Esophagus muscularis mucosa (tissue), 4 donors: Measurements from ENCODE around the gene SNF8.

Experiments
- CTCF ChIP-seq, 3 experiments: fragments of 200-600 bp in 2 of 3; fragments of 450-650 bp in 1 of 3; sonication (generic) in 2 of 3; IDR thresholded peaks; one replicate each; pipeline ENCODE4 v1.5.1; 2017 to 2019; ENCODE audit warnings: antibody characterized with exemption in 3 of 3, mild to moderate bottlenecking in 2 of 3, moderate library complexity in 1 of 3
- EP300 ChIP-seq: sonication (generic); formaldehyde crosslinking; IDR thresholded peaks from one replicate; pipeline ENCODE4 v1.6.1; 2017; ENCODE audit warnings: antibody characterized with exemption
- POLR2A ChIP-seq: fragments of 450-650 bp; IDR thresholded peaks from one replicate; pipeline ENCODE4 v1.6.1; 2017; ENCODE audit warnings: antibody characterized with exemption, moderate library complexity, mild to moderate bottlenecking, low read depth

- no peak for TF ChIP-seq CTCF (IDR thresholded peaks at IDR 0.05)
- TF ChIP-seq POLR2A: no peak
- TF ChIP-seq EP300: no peak
These were observed 28.1 kb upstream of the SNF8 start for GRCh38 chr17:48972749-48973097.
